SU-DHL-6 (cell line): Measurements from ENCODE around the gene PFDN1.

Experiments
- CTCF ChIP-seq: fragments of 200-600 bp; sonication (generic); IDR thresholded peaks from one replicate; pipeline ENCODE4 v1.5.1; 2017; ENCODE audit warnings: antibody characterized with exemption, mild to moderate bottlenecking, low read length, moderate library complexity; ENCODE audit not compliant: insufficient read depth, poor library complexity, severe bottlenecking
- EZH2phosphoT487 ChIP-seq: fragments of 200-600 bp; sonication (generic), shearing (Covaris generic); conservative IDR thresholded peaks from 2 replicates; pipeline ENCODE4 v1.6.1; 2018; ENCODE audit warnings: mild to moderate bottlenecking, antibody characterized with exemption, low read length, moderate library complexity, mixed read lengths

- TF ChIP-seq CTCF (no peak), EZH2phosphoT487 (no peak)
Measured at GRCh38 chr5:140223567-140223966, 79.3 kb downstream of the PFDN1 start.
